ENCODE data around the gene KIAA1755. TPM values are rescaled to one million over a fixed set of nuclear protein-coding genes. Genes with fewer than 3 reads are reported as not detected.
A peak's percentile ranks its signal among the peaks of the same experiment; 100 is the strongest.

Gene KIAA1755
- total and polyA plus RNA-seq, 2 of the 4 experiments (the other 2 are of a cell fraction): 2.5 to 5.1 TPM

DNA sequence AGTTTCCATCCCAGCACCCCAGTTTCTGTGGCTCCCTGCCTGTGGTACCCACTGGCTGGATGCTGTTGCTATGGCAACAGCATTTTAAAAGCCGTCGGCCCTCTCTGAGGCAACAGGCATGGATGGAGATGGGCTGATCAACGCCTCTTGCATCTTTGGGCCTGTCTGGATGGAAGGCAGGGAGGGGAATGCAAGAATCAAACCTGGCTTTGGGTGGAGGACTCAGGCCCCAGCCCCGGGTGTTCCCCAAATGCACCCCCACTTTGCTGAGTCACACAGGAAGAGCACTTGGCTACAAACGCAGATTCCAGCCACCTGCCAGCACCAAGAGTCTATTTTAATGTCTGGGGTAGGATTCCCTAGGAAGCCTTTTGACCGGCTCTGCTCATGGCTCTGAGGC is 49.8 kb downstream of the KIAA1755 start:
- Histone ChIP-seq H3K27me3 (ENCODE audit: control insufficient read depth, insufficient read depth, low read length) (no peaks in the 10 kb centered on the region), H3K36me3 (ENCODE audit: control insufficient read depth, insufficient read depth, low read length) (no peaks in the 10 kb centered on the region), H2AK9ac (replicated peaks; ENCODE audit: low read depth, low read length, poor library complexity) (peak overlapping the region; percentile 23), H3K14ac (replicated peaks; ENCODE audit: low read depth, low read length) (no peak overlapping the region; the same call in 1 of the 2 replicates), H3K4me3 (ENCODE audit: insufficient read depth, low read depth, low read length) (no peak overlapping the region), H2BK15ac (ENCODE audit: low read depth, low read length) (0 out of 3 replicates have a peak overlapping the region, but pooled peaks have one; percentile 65), H2BK120ac (ENCODE audit: low read depth, low read length) (peak overlapping the region; percentile 69; the same call in 1 of the 2 replicates), H2BK5ac (ENCODE audit: low read depth, low read length, poor library complexity, severe bottlenecking) (peak overlapping the region; percentile 17), H3K4ac (ENCODE audit: low read depth, low read length) (peak overlapping the region; percentile 64; the same call in 1 of the 2 replicates), H3K23ac (ENCODE audit: low read depth, low read length) (peak overlapping the region; percentile 24; the same call in 1 of the 2 replicates), H3K9me3 (ENCODE audit: control insufficient read depth, insufficient read depth, low read length) (no peaks in the 10 kb centered on the region), H4K91ac (ENCODE audit: insufficient read depth, low read depth, low read length) (peak overlapping the region; percentile 23; the same call in 1 of the 2 replicates), H3K4me1 (ENCODE audit: control insufficient read depth, insufficient read depth, low read length) (peaks cover 10% of the 10 kb centered on the region), H3K56ac (ENCODE audit: extremely low read depth, insufficient read depth, low read length) (no peak overlapping the region), H2BK20ac (ENCODE audit: low read depth, low read length) (peak overlapping the region; percentile 46; the same call in 1 of the 2 replicates), H2AFZ (replicated peaks; ENCODE audit: low read length, poor library complexity) (peak overlapping the region; percentile 69), H3K79me1 (ENCODE audit: low read depth in 1 of 2, low read length in 2 of 2) (no peaks in the 10 kb centered on the region), H3K4me2 (ENCODE audit: low read depth, low read length) (no peak overlapping the region), H3K18ac (ENCODE audit: low read depth, low read length) (0 out of 2 replicates have a peak overlapping the region, but pooled peaks have one; percentile 2), H4K8ac (ENCODE audit: low read depth in 2 of 2, low read length in 2 of 2) (peak overlapping the region in 1 of 2 experiments; percentile 12; a peak in 1 of 4 replicates), H4K5ac (ENCODE audit: low read depth, low read length) (no peak overlapping the region), H3K9ac (ENCODE audit: low read depth, low read length) (no peak overlapping the region), H2AK5ac (ENCODE audit: low read depth, low read length) (peak overlapping the region; percentile 87; the same call in 1 of the 2 replicates), H4K20me1 (ENCODE audit: insufficient read depth, low read length) (no peaks in the 10 kb centered on the region), H3K9me1 (ENCODE audit: insufficient read depth, low read length) (peaks cover 13% of the 10 kb centered on the region), H3K27ac (ENCODE audit: insufficient read depth, low read length) (no peak overlapping the region)
- TF ChIP-seq RCOR1 (IDR thresholded peaks at IDR 0.05; ENCODE audit: insufficient replicate concordance, low read length) (peak; percentile 47), RAD21 (IDR thresholded peaks at IDR 0.05; ENCODE audit: low read length) (no peak), NFE2L2 (IDR thresholded peaks at IDR 0.05; ENCODE audit: low read depth, low read length) (peak; percentile 51; the same call in 1 of the 2 replicates)
- DNase-seq (peak; percentile 64), ATAC-seq (ENCODE audit: low read depth) (peak; percentile 27; the same call in 1 of the 2 replicates)
- BruUV-seq (replicated peaks): no TSS peak
- intact Hi-C loops (cut with micrococcal nuclease): no loop called here
- in situ Hi-C loops (cut with MboI; ENCODE audit: low sequenced_read_pairs): no loop called here
- POLR2A ChIA-PET (ENCODE audit: unreplicated experiment): no interaction called here
- 100% methylated on average over 1 of the region's 6 CpGs; no CpG with 5 or more reads in 1 of the 2 experiments for WGBS, 2 experiments (ENCODE audit: extremely low coverage in 2 of 2, insufficient read length in 1 of 2)
- CTCF ChIA-PET: interaction anchor here (1.3 kb wide), 1 partner anchor 10 kb away, joined by 5 read pairs; no protein-coding TSS in a partner anchor
- dilution Hi-C loops (cut with HindIII; ENCODE audit: low sequenced_read_pairs, unreplicated experiment): no loop called here

All from IMR-90 (cell line).